Esophagus (tissue), 2 donors: ENCODE data around the gene FRMD4A. TPM values are rescaled to one million over a fixed set of nuclear protein-coding genes. Genes with fewer than 3 reads are reported as not detected.
"Not testable (repeated sequence)": the region's sequence is repeated elsewhere in the genome, so short reads cannot be mapped to it uniquely, and the experiment has no call there.

ENCODE experiments used
- H3K27ac ChIP-seq, 2 donors: one replicate each; pipeline ENCODE4 v1.5.1; 2013; ENCODE audit warnings: low read depth in 2 of 2, mild to moderate bottlenecking in 2 of 2, inconsistent platforms in 1 of 2, low read length in 1 of 2, moderate library complexity in 1 of 2
- H3K27me3 ChIP-seq, 2 donors: one replicate each; pipeline ENCODE4 v1.6.1; 2013; ENCODE audit warnings: low read length in 2 of 2, control low read depth in 1 of 2, mild to moderate bottlenecking in 1 of 2; ENCODE audit not compliant: insufficient read depth in 2 of 2, control insufficient read depth in 1 of 2
- H3K36me3 ChIP-seq, 2 donors: one replicate each; pipeline ENCODE4 v1.6.1; 2013; ENCODE audit warnings: low read length in 1 of 2; ENCODE audit not compliant: control insufficient read depth in 2 of 2, insufficient read depth in 2 of 2
- H3K4me1 ChIP-seq, 2 donors: one replicate each; pipeline ENCODE4 v1.6.1; 2013; ENCODE audit warnings: low read length in 1 of 2; ENCODE audit not compliant: control insufficient read depth in 2 of 2, insufficient read depth in 2 of 2
- H3K4me3 ChIP-seq, 2 donors: one replicate each; pipeline ENCODE4 v1.5.1; 2013; ENCODE audit warnings: low read length in 2 of 2, mild to moderate bottlenecking in 2 of 2, low read depth in 1 of 2, moderate library complexity in 1 of 2
- H3K9me3 ChIP-seq, 2 donors: one replicate each; pipeline ENCODE4 v1.6.1; 2013; ENCODE audit warnings: mild to moderate bottlenecking in 2 of 2, low read depth in 1 of 2, low read length in 1 of 2, moderate library complexity in 1 of 2; ENCODE audit not compliant: control insufficient read depth in 2 of 2, insufficient read depth in 1 of 2
- WGBS, 2 donors: extraction: QIAGEN DNeasy Blood & Tissue Kit; methylation state at CpG; one replicate each; pipeline ENCODE4 v1.1.7; 2013; 5-methylcytosine and 5-hydroxymethylcytosine counted together
- polyA plus RNA-seq, 2 donors: library from polyadenylated mRNA; stranded (reverse); fragments of 200-250 nt; gene quantifications; one replicate each; pipeline ENCODE4 v1.2.3, GENCODE V29; 2013
- donor health status: healthy with polysubstance abuse.
- donor health status: Bipolar disorder and iron deficiency.

FRMD4A gene
- polyA plus RNA-seq, 2 donors = 9.3 to 12.6 TPM

GRCh38 chr10:13922586-13922985 is 408.1 kb downstream of the FRMD4A start:
- H3K4me1 ChIP-seq = no peaks in the 10 kb centered on the region
- no peaks in the 10 kb centered on the region for H3K9me3 ChIP-seq
- H3K4me3 ChIP-seq = no peak overlapping the region
- no peaks in the 10 kb centered on the region for H3K27me3 ChIP-seq
- WGBS, 2 donors = 86% methylated on average over 1 of the region's 1 CpG
- no peak overlapping the region for H3K27ac ChIP-seq
- H3K36me3 ChIP-seq = no peaks in the 10 kb centered on the region

GRCh38 chr10:13921941-13922340 is 408.8 kb downstream of the FRMD4A start:
- H3K4me3 ChIP-seq = no peak overlapping the region
- H3K27ac ChIP-seq = no peak overlapping the region
- H3K36me3 ChIP-seq = no peaks in the 10 kb centered on the region
- 59 to 61% methylated on average over 3 of the region's 3 CpGs for WGBS, 2 donors
- no peaks in the 10 kb centered on the region for H3K4me1 ChIP-seq
- H3K9me3 ChIP-seq = no peaks in the 10 kb centered on the region
- no peaks in the 10 kb centered on the region for H3K27me3 ChIP-seq

DNA sequence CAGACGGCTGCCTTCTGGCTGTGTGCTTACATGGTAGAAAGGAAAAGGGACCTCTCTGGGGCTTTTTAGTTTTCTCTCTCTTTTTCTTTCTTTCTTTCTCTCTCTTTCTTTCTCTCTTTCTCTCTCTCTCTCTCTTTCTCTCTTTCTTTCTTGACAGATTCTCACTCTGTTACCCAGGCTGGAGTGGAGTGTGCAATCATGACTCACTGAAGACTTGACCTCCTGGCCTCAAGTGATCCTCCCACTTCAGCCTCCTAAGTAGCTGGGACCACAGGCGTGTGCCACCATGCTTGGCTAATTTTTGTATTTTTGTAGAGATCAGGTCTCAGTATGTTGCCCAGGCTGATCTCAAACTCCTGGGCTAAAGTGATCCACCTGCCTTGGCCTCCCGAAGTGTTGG is 409.6 kb downstream of the FRMD4A start:
- H3K4me1 ChIP-seq, H3K27ac ChIP-seq, H3K4me3 ChIP-seq, H3K27me3 ChIP-seq, H3K36me3 ChIP-seq, H3K9me3 ChIP-seq: not testable (repeated sequence)
- 66 to 82% methylated on average over 3 of the region's 3 CpGs for WGBS, 2 donors

GRCh38 chr10:13920465-13920864 is 410.3 kb downstream of the FRMD4A start:
- 31 to 33% methylated on average over 3 of the region's 3 CpGs for WGBS, 2 donors
- Histone ChIP-seq H3K4me3 (no peak overlapping the region), H3K9me3 (no peaks in the 10 kb centered on the region), H3K27ac (no peak overlapping the region), H3K27me3 (no peaks in the 10 kb centered on the region), H3K4me1 (no peaks in the 10 kb centered on the region), H3K36me3 (no peaks in the 10 kb centered on the region)

GRCh38 chr10:13920031-13920430 is 410.7 kb downstream of the FRMD4A start:
- no peak overlapping the region for H3K27ac ChIP-seq
- H3K36me3 ChIP-seq = no peaks in the 10 kb centered on the region
- WGBS, 2 donors = 88 to 90% methylated on average over 1 of the region's 1 CpG
- H3K4me3 ChIP-seq = no peak overlapping the region
- no peaks in the 10 kb centered on the region for H3K4me1 ChIP-seq
- H3K27me3 ChIP-seq = no peaks in the 10 kb centered on the region
- no peaks in the 10 kb centered on the region for H3K9me3 ChIP-seq

GRCh38 chr10:13917791-13918190 is 412.9 kb downstream of the FRMD4A start:
- no peaks in the 10 kb centered on the region for H3K36me3 ChIP-seq
- no peak overlapping the region for H3K4me3 ChIP-seq
- no peak overlapping the region for H3K27ac ChIP-seq
- H3K4me1 ChIP-seq = no peaks in the 10 kb centered on the region
- H3K9me3 ChIP-seq = no peaks in the 10 kb centered on the region
- 83 to 91% methylated on average over 3 of the region's 3 CpGs for WGBS, 2 donors
- no peaks in the 10 kb centered on the region for H3K27me3 ChIP-seq

DNA sequence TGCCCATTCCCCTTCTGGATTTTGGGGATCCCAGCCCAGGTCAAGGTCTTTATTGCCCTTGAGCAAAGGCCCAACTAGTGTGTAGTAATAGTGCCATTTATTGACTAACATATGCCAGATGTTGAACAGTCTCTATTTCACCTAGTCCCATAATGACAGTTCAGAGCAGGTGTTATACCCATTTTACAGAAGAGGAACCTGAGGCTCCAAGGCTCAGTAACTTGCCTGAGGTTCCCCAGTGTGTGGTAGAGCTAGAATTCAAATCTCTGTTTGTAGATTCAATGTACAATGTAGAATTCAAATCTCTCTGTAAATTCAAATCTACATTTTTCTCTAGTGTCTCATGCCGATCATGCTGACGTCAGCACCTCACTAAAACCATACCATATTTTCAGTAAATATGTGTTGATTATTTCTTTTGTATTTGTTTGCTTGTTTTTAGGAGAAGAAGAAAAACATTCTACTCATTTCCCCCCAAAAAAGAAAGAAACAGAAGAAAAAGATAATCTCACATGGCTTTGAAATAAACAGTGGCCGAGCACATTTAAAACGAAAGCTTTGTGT is 414.3 kb downstream of the FRMD4A start:
- no peaks in the 10 kb centered on the region for H3K4me1 ChIP-seq
- no peaks in the 10 kb centered on the region for H3K27me3 ChIP-seq
- no peaks in the 10 kb centered on the region for H3K9me3 ChIP-seq
- 90 to 91% methylated on average over 4 of the region's 4 CpGs for WGBS, 2 donors
- no peak overlapping the region for H3K27ac ChIP-seq
- H3K4me3 ChIP-seq = no peak overlapping the region
- H3K36me3 ChIP-seq = no peaks in the 10 kb centered on the region

- no peak overlapping the region for H3K27ac ChIP-seq
- WGBS, 2 donors = 88 to 93% methylated on average over 7 of the region's 7 CpGs
- H3K9me3 ChIP-seq = no peaks in the 10 kb centered on the region
- H3K4me1 ChIP-seq = no peaks in the 10 kb centered on the region
- H3K36me3 ChIP-seq = no peaks in the 10 kb centered on the region
- no peak overlapping the region for H3K4me3 ChIP-seq
- H3K27me3 ChIP-seq = no peaks in the 10 kb centered on the region
Measured at GRCh38 chr10:13915710-13916109, 415.0 kb downstream of the FRMD4A start.

DNA sequence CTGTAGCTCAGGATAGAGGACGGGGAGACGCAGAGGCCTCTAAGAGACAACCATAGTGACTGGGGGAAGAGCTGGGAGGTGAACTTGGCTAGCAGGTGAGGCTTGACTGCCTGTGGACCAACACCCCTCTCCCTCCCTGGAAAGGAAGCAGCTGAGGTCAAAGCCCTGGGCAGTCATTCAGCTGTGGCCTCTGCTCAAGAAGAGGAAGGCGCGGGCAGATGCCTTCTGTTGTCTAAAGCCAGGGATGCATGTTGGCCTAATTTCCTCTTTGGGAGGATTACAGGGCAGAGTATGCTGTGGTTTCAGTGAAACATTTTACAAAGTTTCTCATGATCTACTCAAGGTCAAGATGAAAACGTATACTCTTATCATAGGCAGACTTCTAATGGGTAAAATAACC is 416.8 kb downstream of the FRMD4A start:
- Histone ChIP-seq H3K27me3 (no peaks in the 10 kb centered on the region), H3K36me3 (no peaks in the 10 kb centered on the region), H3K4me1 (no peaks in the 10 kb centered on the region), H3K4me3 (no peak overlapping the region), H3K27ac (no peak overlapping the region), H3K9me3 (no peaks in the 10 kb centered on the region)
- WGBS, 2 donors = 71 to 77% methylated on average over 5 of the region's 5 CpGs

- no peak overlapping the region for H3K4me3 ChIP-seq
- H3K36me3 ChIP-seq = no peaks in the 10 kb centered on the region
- H3K4me1 ChIP-seq = no peaks in the 10 kb centered on the region
- WGBS, 2 donors = 89 to 92% methylated on average over 2 of the region's 2 CpGs
- H3K27me3 ChIP-seq = no peaks in the 10 kb centered on the region
- H3K27ac ChIP-seq = no peak overlapping the region
- H3K9me3 ChIP-seq = no peaks in the 10 kb centered on the region
Measured at GRCh38 chr10:13911821-13912520, 418.8 kb downstream of the FRMD4A start.
